ENCODE results near the gene PSTPIP1.

- TF ChIP-seq POLR2A (IDR thresholded peaks at IDR 0.05) = no peak
- TF ChIP-seq, protein P1, sequence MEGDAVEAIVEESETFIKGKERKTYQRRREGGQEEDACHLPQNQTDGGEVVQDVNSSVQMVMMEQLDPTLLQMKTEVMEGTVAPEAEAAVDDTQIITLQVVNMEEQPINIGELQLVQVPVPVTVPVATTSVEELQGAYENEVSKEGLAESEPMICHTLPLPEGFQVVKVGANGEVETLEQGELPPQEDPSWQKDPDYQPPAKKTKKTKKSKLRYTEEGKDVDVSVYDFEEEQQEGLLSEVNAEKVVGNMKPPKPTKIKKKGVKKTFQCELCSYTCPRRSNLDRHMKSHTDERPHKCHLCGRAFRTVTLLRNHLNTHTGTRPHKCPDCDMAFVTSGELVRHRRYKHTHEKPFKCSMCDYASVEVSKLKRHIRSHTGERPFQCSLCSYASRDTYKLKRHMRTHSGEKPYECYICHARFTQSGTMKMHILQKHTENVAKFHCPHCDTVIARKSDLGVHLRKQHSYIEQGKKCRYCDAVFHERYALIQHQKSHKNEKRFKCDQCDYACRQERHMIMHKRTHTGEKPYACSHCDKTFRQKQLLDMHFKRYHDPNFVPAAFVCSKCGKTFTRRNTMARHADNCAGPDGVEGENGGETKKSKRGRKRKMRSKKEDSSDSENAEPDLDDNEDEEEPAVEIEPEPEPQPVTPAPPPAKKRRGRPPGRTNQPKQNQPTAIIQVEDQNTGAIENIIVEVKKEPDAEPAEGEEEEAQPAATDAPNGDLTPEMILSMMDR (IDR thresholded peaks at IDR 0.05) = no peak
Measured at GRCh38 chr15:77019521-77020331, 24.8 kb downstream of the PSTPIP1 start.

All from esophagus squamous epithelium (tissue), 4 donors.